Urothelium cell line (cell line): ENCODE results near the gene ERAL1.
"Not testable (repeated sequence)": the region's sequence is repeated elsewhere in the genome, so short reads cannot be mapped to it uniquely, and the experiment has no call there.

Source experiments
- DNase-seq: peaks from one replicate; pipeline ENCODE4 v3.0.0; 2011; ENCODE audit warnings: low spot score, mixed read lengths
- FAIRE-seq: peaks from 2 replicates; lab custom pipeline; 2011; peaks lifted over from hg19 to GRCh38; lab: Jason Lieb, UNC

ERAL1 gene

GRCh38 chr17:28849281-28849680 lies 5.5 kb upstream of the ERAL1 start:
- no peak for DNase-seq
- no peak for FAIRE-seq

DNA sequence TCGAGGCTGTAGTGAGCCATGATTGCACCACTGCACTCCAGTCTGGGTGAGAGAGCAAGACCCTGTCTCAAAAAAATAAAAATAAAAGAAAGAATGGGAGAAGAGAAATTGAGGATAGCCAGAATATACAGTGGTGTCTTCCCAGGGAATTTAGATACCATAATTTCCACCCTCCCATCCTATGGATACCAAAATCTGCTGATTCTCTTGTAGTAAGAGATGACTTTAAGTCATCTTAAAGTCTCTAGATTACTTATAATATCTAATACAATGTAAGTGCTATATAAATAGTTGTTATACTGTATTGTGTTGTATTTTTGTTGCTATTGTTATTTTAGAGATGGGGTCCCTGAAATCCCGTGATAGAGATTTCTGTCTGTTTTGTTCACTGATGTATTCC lies 1.5 kb upstream of the ERAL1 start:
- no peak for DNase-seq
- no peak for FAIRE-seq

DNA sequence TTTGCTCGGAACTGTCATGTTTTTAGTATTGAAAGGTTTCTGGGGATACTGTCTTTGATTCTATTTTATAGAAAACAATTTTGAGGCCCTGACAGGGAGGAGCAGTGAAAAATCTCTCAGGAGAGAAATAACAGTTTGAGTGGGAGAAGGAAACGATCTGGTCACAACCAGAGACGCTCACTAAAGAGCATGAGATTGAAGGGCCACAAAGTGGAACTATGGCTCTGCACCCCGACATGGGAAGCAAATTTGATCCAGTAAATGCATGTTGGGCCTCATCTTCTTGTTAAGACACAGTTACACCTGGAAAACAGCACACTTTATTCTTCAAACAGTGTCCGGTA lies 492 bp downstream of the ERAL1 start:
- FAIRE-seq (no peak), DNase-seq (no peak)

GRCh38 chr17:28856028-28856574 lies 1.3 kb downstream of the ERAL1 start:
- FAIRE-seq (no peak), DNase-seq (no peak)

GRCh38 chr17:28857905-28858800 lies 3.3 kb downstream of the ERAL1 start:
- no peak for DNase-seq
- FAIRE-seq: no peak

- FAIRE-seq: no peak
- no peak for DNase-seq
Observed at GRCh38 chr17:28858801-28859355, 4.1 kb downstream of the ERAL1 start.

- DNase-seq: no peak
- no peak for FAIRE-seq
Observed at GRCh38 chr17:28860363-28860808, 5.6 kb downstream of the ERAL1 start.

DNA sequence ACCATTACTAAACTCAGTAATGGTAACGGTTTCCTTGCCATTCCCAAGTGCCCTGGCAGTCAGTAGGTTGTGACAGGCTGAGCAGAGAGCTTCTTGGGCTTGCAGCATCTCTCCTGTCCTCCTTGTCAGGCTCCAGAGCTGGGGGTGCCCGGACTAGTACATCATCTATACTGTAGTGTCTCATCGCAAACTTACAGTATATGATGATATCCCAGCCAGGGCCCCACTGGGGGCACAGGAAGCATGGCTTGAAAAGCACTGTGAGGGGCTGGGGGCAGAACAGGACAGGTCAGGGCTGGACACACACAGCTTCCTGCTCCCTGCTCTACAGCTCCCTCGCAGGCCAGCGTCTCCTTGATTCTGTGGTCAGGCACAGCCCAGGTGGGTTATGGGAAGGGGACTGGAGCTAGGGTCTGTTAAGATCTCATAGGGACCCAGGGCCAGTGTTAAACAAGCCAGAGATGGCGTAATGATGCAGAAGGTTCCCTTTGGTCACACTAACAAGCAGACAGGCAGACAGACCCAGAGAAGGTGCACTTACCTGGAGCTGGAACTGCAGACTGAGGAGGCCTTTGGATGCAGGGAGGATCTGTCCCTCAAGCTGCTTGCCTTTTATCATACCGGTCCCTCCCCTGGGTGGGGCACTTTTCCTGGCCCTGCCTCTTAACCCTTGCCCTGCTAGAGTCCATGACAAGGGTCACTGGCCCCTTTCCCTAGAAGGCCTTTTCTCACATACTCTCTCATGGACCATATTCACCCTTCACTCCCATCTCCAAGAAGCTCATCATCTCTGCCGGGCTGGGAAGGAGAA lies 6.8 kb downstream of the ERAL1 start:
- FAIRE-seq (no peak), DNase-seq (no peak)

- FAIRE-seq (no peak), DNase-seq (no peak)
Observed at GRCh38 chr17:28862561-28862960, 7.7 kb downstream of the ERAL1 start.

- no peak for FAIRE-seq
- DNase-seq: no peak
Observed at GRCh38 chr17:28863953-28864352, 9.1 kb downstream of the ERAL1 start.

DNA sequence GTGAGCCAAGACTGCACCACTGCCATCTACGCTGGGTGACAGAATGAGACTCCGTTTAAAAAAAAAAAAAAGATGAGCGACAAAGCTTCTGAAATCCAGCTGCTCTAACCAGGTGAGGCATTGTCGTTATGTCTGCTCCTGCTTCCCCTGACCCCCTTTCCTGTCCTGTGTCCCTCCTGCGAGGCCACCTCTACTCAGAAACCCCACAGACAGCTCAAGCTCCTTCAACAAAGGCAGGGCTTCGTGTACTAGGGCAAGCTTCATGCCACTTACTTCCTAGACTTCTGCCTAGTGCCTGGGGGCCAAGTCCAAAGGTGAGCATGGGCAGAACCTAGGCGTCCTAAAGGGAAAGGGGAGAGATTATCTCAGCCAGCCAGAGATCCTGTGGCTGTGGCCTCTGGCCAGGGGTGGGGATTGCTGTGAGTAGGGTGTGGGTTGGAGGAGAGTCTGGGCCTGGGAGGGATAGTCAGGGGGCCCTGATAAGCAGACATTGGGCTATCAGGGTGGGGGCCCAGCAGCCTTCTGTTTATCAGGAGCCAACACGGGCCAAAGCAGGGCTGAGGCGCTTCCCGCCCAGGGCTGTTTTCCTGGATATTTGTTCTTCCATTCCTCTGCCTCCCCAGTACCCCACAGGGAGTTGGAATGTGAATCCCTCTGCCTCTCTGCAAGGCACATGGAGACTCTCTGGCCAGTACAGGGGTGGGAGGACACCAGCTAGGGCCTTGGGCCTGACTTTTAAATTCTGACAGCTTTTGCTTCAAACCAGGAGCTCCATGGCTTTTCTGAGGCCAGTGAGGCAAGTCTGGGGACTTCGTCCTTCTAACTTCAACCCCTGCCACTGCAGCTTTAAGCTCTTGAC lies 10.4 kb downstream of the ERAL1 start:
- FAIRE-seq (no peak), DNase-seq (no peak)

- DNase-seq: no peak
- FAIRE-seq: no peak
Observed at GRCh38 chr17:28865946-28866752, 11.3 kb downstream of the ERAL1 start.

GRCh38 chr17:28867276-28867675 lies 12.5 kb downstream of the ERAL1 start:
- no peak for FAIRE-seq
- DNase-seq: no peak

DNA sequence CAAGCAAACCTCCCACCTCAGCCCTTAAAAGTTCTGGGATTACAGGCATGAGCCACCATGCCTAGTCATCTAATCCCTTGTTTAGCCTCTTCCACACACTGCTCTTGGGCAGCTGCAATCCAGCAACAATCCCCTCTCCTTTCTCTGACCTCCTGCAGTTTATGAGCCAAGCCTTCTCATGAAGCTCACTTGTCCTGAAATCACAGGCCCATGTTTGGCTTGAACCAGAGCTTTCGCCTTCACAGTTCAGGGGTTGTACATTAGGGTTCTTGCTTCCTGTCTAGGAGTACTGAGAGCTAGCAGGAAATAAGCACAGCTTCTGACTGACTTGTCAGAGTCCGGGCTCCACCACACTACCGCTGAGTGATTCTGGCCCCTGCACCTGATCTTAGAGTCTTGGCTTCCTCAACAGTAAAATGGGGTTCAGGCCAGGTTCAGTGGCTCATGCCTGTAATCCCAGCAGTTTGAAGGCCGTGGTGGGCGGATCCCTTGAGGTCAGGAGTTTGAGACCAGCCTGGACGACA lies 16.3 kb downstream of the ERAL1 start:
- no peak for DNase-seq
- FAIRE-seq: no peak

DNA sequence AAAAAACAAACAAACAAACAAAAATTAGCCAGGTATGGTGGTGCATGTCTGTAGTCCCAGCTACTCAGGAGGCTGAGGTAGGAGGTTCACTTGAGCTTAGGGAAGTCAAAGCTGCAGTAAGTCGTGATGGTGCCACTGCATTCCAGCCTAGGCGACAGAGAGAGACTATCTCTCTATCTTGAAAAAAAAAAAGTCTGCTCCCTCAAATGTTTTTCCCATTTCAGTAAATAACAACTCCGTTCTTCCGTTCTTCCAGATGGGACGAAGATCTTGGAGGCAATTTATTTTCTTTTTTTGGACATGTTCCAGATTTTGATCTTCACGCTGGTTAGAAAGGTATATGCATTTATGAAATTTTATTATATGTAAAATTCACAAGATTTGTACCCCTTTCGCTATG lies 19.0 kb downstream of the ERAL1 start:
- no peak for FAIRE-seq
- DNase-seq: no peak

GRCh38 chr17:28874750-28875149 lies 19.9 kb downstream of the ERAL1 start:
- no peak for DNase-seq
- FAIRE-seq: no peak

DNA sequence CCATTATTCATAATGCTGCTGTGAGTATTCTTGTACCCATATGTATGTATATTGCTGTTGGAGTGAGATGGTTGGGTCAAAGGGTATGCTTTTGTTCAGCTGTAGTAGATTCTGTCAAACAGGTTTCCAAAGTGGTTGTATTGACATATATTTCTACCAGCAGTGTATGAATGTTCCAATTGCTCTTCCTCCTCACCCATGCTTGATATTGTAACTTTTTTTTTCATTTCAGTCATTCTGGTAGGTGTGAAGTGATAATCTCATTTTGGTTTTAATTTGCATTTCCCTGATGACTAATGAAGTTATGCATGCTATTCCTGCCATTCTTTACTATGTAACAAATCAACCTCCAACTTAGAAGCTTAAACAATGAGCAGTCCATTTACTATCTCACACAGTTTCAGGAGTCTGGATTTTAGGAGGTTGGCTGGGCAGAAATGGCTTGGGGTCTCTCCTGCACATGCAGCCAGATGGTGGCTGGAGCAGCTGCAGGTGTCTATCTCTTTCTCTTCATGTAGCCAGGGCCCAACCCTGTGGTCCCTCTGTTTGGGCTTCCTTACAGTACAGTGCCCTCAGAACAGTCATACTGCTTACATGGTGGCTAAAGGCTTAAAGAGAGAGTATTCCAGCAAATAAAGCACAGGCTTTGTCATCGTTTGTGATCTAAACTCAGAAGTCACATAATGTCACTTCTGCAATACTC lies 21.2 kb downstream of the ERAL1 start:
- DNase-seq (no peak), FAIRE-seq (no peak)

DNA sequence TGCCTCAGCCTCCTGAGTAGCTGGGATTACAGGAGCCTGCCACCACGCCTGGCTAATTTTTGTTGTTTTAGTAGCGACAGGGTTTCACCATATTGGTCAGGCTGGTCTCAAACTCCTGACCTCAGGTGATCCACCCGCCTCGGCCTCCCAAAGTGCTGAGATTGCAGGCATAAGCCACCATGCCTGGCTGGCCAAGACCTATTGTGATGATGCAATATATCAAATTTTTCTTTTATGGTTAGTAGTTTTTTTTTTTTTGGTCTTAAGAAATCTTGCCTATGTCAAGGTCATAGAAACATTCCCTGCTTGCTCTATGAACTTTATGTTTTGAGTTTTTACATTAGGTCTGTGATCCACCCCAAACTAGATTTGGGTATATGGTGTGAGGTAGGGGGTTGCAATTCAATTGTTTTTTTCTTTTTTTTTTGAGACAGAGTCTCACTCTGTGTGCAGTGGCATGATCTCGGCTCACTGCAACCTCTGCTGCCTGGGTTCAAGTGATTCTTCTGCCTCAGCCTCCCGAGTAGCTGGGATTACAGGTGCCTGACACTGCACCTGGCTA lies 22.4 kb downstream of the ERAL1 start:
- not testable (repeated sequence) for FAIRE-seq, DNase-seq
